HepG2 (cell line): ENCODE results near the gene NAA30. TPM values are rescaled to one million over a fixed set of nuclear protein-coding genes. Genes with fewer than 3 reads are reported as not detected.

Experiments
- ATAC-seq: fragments of 200-7000 bp; cut with Tn5 transposase; 3 replicates; pipeline ENCODE4 v1.9.1; 2020; ENCODE audit warnings: mild to moderate bottlenecking, moderate library complexity
- BruUV-seq: library from RNA; stranded (reverse); fragments of 400-500 nt; replicated peaks from 2 replicates; lab custom pipeline; 2021; lab: Mats Ljungman, UMichigan
- CTCF ChIA-PET: fragments of 300-600 bp; formaldehyde crosslinking; extraction: SDS; loops from one replicate; lab custom pipeline; 2021; ENCODE audit warnings: low total read pairs, inconsistent platforms, low intra/inter-chr PET ratio; lab: Yijun Ruan, JAX
- POLR2A ChIA-PET: fragments of 350-600 bp; sonication (Branson Sonifier 250); formaldehyde crosslinking; loops from one replicate; lab custom pipeline; 2020; ENCODE audit warnings: antibody characterized with exemption, inconsistent platforms; lab: Yijun Ruan, JAX
- DNase-seq: peaks from one replicate; pipeline ENCODE4 v3.0.0-alpha.2; 2015; ENCODE audit warnings: low spot score
- FAIRE-seq: peaks from 3 replicates; lab custom pipeline; 2011; peaks lifted over from hg19 to GRCh38; lab: Jason Lieb, UNC
- H2AFZ ChIP-seq: one replicate; pipeline ENCODE4 v1.6.1; 2011; ENCODE audit warnings: low read length, inconsistent platforms
- H3K27ac ChIP-seq: fragments of 300-600 bp; 3 replicates; pipeline ENCODE4 v1.8.0; 2011; ENCODE audit warnings: mixed run types, mild to moderate bottlenecking, mixed read lengths, low read length, inconsistent platforms; ENCODE audit not compliant: insufficient read depth; ENCODE audit errors: extremely low read length
- H3K27me3 ChIP-seq, 2 experiments: fragments of 200-600 bp in 1 of 2; 2 replicates in 1 of 2; 3 replicates in 1 of 2; pipeline versions ENCODE4 v1.6.0 to v1.8.0; 2011; ENCODE audit warnings: low read length in 2 of 2, mild to moderate bottlenecking in 2 of 2, moderate library complexity in 2 of 2, inconsistent platforms in 1 of 2; ENCODE audit not compliant: insufficient read depth in 2 of 2, control insufficient read depth in 1 of 2
- H3K36me3 ChIP-seq, 2 experiments: fragments of 200-600 bp in 1 of 2; replicated peaks in 1 of 2; 2 replicates in 1 of 2; 3 replicates in 1 of 2; pipeline versions ENCODE4 v1.5.1 to v1.8.0; 2011; ENCODE audit warnings: low read length in 2 of 2, inconsistent platforms in 1 of 2; ENCODE audit not compliant: insufficient read depth in 2 of 2, control insufficient read depth in 1 of 2
- H3K4me1 ChIP-seq: 2 replicates; pipeline ENCODE4 v1.5.1; 2012; ENCODE audit warnings: low read length, inconsistent platforms; ENCODE audit not compliant: insufficient read depth
- H3K4me2 ChIP-seq: 2 replicates; pipeline ENCODE4 v1.6.0; 2011; ENCODE audit warnings: low read depth, low read length, inconsistent platforms
- H3K4me3 ChIP-seq, 3 experiments: fragments of 200-600 bp in 1 of 3; sonication (generic), shearing (Covaris generic) in 1 of 3; replicated peaks in 1 of 3; 2 replicates each; pipeline ENCODE4 v1.5.1; 2011 to 2016; ENCODE audit warnings: low read length in 3 of 3, inconsistent platforms in 2 of 3, low read depth in 2 of 3, mild to moderate bottlenecking in 2 of 3, control low read depth in 1 of 3, mixed read lengths in 1 of 3; ENCODE audit not compliant: insufficient read depth in 1 of 3
- H3K79me2 ChIP-seq: one replicate; pipeline ENCODE4 v1.6.1; 2011; ENCODE audit warnings: low read length, inconsistent platforms; ENCODE audit not compliant: insufficient read depth
- H3K9ac ChIP-seq: 2 replicates; pipeline ENCODE4 v1.6.0; 2011; ENCODE audit warnings: mild to moderate bottlenecking, low read depth, low read length, inconsistent platforms; ENCODE audit not compliant: insufficient read depth
- H3K9me3 ChIP-seq: 2 replicates; pipeline ENCODE4 v1.5.1; 2012; ENCODE audit warnings: mild to moderate bottlenecking, low read length
- H4K20me1 ChIP-seq: 2 replicates; pipeline ENCODE4 v1.6.0; 2011; ENCODE audit warnings: inconsistent platforms, mild to moderate bottlenecking, low read length, moderate library complexity; ENCODE audit not compliant: insufficient read depth
- ISX ChIP-seq: sonication (generic); formaldehyde crosslinking; conservative IDR thresholded peaks from 2 replicates; pipeline ENCODE4 v1.5.0; 2020; ENCODE audit warnings: missing genetic modification reagents
- MAFF ChIP-seq: IDR thresholded peaks from 2 replicates; pipeline ENCODE4 v1.6.1; 2011; ENCODE audit warnings: low read depth, low read length, improper control_type of control experiment
- MAFK ChIP-seq, 2 experiments: IDR thresholded peaks in 1 of 2; conservative IDR thresholded peaks in 1 of 2; 2 replicates each; pipeline ENCODE4 v1.6.1; 2011; ENCODE audit warnings: improper control_type of control experiment in 2 of 2, low read length in 2 of 2
- NR2C2 ChIP-seq: sonication (generic); formaldehyde crosslinking; IDR thresholded peaks from 2 replicates; pipeline ENCODE4 v1.4.0; 2020; ENCODE audit warnings: missing genetic modification reagents, mild to moderate bottlenecking, moderate library complexity, borderline replicate concordance
- NRL ChIP-seq: sonication (generic); formaldehyde crosslinking; IDR thresholded peaks from 2 replicates; pipeline ENCODE4 v1.5.0; 2020; ENCODE audit warnings: missing genetic modification reagents, mild to moderate bottlenecking, moderate library complexity, borderline replicate concordance
- WIZ ChIP-seq: sonication (generic); formaldehyde crosslinking; IDR thresholded peaks from 2 replicates; pipeline ENCODE4 v1.5.1; 2020; ENCODE audit warnings: mild to moderate bottlenecking, missing genetic modification reagents
- ZBTB4 ChIP-seq: sonication (generic); formaldehyde crosslinking; IDR thresholded peaks from 2 replicates; pipeline ENCODE4 v1.4.0; 2020; ENCODE audit warnings: missing genetic modification reagents, mild to moderate bottlenecking, borderline replicate concordance
- ZFP36L1 ChIP-seq: sonication (generic); formaldehyde crosslinking; IDR thresholded peaks from 2 replicates; pipeline ENCODE4 v1.8.0; 2022; ENCODE audit warnings: mild to moderate bottlenecking, missing genetic modification reagents, moderate library complexity
- ZMAT3 ChIP-seq: sonication (generic); formaldehyde crosslinking; conservative IDR thresholded peaks from 2 replicates; pipeline ENCODE4 v1.7.0; 2021; ENCODE audit warnings: missing genetic modification reagents
- WGBS: methylation state at CpG from one replicate; pipeline ENCODE4 v1.1.6; 2017; ENCODE audit warnings: low lambda C conversion rate; 5-methylcytosine and 5-hydroxymethylcytosine counted together
- in situ Hi-C: cut with HindIII; loops from 2 replicates; pipeline ENCODE4 v1.10.0; 2017; ENCODE audit warnings: low pct_unique_long_range_greater_than_20kb; ENCODE audit not compliant: extremely low pct_ligation_motif_present
- intact Hi-C: fragments of 100-400 bp; cut with micrococcal nuclease; formaldehyde crosslinking; loops from one replicate; pipeline ENCODE4 v1.10.0; 2022; ENCODE audit not compliant: unreplicated experiment
- polyA plus RNA-seq, 8 experiments: library from polyadenylated mRNA; depleted of rRNA in 3 of 8; stranded (reverse) in 7 of 8; unstranded in 1 of 8; fragments of >200 nt; fragmentation: Illumina TruSeq in 4 of 8; extraction: Trizol in 4 of 8; gene quantifications; 2 replicates each; pipeline versions ENCODE4 v1.2.1 to v1.2.3, GENCODE V29; 2011 to 2016; ENCODE audit warnings: low read depth in 4 of 8, missing spikeins in 1 of 8, mixed read lengths in 1 of 8; ENCODE audit not compliant: insufficient read depth in 1 of 8
- total RNA-seq, 5 experiments: library from RNA; depleted of rRNA; stranded (reverse); fragments of >200 nt; fragmentation: Illumina TruSeq; extraction: Trizol; gene quantifications; 2 replicates each; pipeline ENCODE4 v1.2.3, GENCODE V29; 2016; ENCODE audit warnings: low read depth in 1 of 5

Gene NAA30
- total and polyA plus RNA-seq, 2 of the 13 experiments (the other 11 are each of a cell fraction or from before 2014, with no cell fraction given): 10.8 to 18.4 TPM

- Histone ChIP-seq H3K36me3 (no peaks in the 10 kb centered on the region), H3K4me3 (no peak overlapping the region), H3K27me3 (peaks cover 0 to 10% of the 10 kb centered on the region in 2 experiments; a peak in 2 of 5 replicates), H3K79me2 (no peaks in the 10 kb centered on the region), H4K20me1 (no peaks in the 10 kb centered on the region), H3K27ac (no peak overlapping the region), H3K4me2 (peak overlapping the region; percentile 27; the same call in 1 of the 2 replicates), H3K9ac (no peak overlapping the region), H2AFZ (no peak overlapping the region), H3K4me1 (peaks cover 35% of the 10 kb centered on the region), H3K9me3 (no peaks in the 10 kb centered on the region)
- in situ Hi-C loops: no loop called here
- intact Hi-C loops: no loop called here
- TF ChIP-seq MAFK (conservative IDR thresholded peaks at IDR 0.05 in 1 of 2, IDR thresholded peaks at IDR 0.05 in 1 of 2; ENCODE audit: low read length in 2 of 2) (peak; percentile 2 to 49; a peak in 1 of 4 replicates), WIZ (CRISPR knock-in tag) (no peak), MAFF (peak; percentile 49; the same call in 1 of the 2 replicates), NR2C2 (CRISPR knock-in tag) (no peak)
- ChIA-PET POLR2A (interaction anchor here (1.4 kb wide), 1 partner anchor 28 kb away, joined by 3 read pairs; the partner anchor contains the start of gene NAA30), CTCF (no interaction called here)
- ATAC-seq (no peak), FAIRE-seq (no peak), DNase-seq (peak; percentile 42)
- BruUV-seq: no TSS peak
These were observed 28.0 kb upstream of the NAA30 start for GRCh38 chr14:57362361-57362760.

GRCh38 chr14:57364659-57365450 is 25.5 kb upstream of the NAA30 start:
- H3K36me3 ChIP-seq: no peaks in the 10 kb centered on the region
- no peaks in the 10 kb centered on the region for H3K9me3 ChIP-seq
- no peak overlapping the region for H3K9ac ChIP-seq
- BruUV-seq: no TSS peak
- FAIRE-seq (no peak), ATAC-seq (peak; percentile 95), DNase-seq (peak; percentile 65)
- ChIA-PET POLR2A (interaction anchor here (2.9 kb wide), 1 partner anchor 26 kb away, joined by 10 read pairs; the partner anchor contains the start of gene NAA30), CTCF (no interaction called here)
- H3K4me1 ChIP-seq: peaks cover 35% of the 10 kb centered on the region
- peaks cover 0 to 10% of the 10 kb centered on the region in 2 experiments; a peak in 2 of 5 replicates for H3K27me3 ChIP-seq
- in situ Hi-C loops: no loop called here
- H2AFZ ChIP-seq: no peak overlapping the region
- H3K79me2 ChIP-seq: no peaks in the 10 kb centered on the region
- TF ChIP-seq ZFP36L1 (CRISPR knock-in tag): no peak
- no peak for TF ChIP-seq ISX (CRISPR knock-in tag)
- no peak for TF ChIP-seq ZMAT3 (CRISPR knock-in tag)
- no peak for TF ChIP-seq ZBTB4 (CRISPR knock-in tag)
- no peak for TF ChIP-seq NRL
- H3K4me3 ChIP-seq: peak overlapping the region; percentile 1 to 34 (median 5); a peak in 2 of 6 replicates
- H3K27ac ChIP-seq: no peak overlapping the region
- H3K4me2 ChIP-seq: peak overlapping the region; percentile 63
- WGBS: 31% methylated on average over 14 of the region's 19 CpGs
- intact Hi-C loops: no loop called here
- no peaks in the 10 kb centered on the region for H4K20me1 ChIP-seq
